A549 treated with Hydrocortisone at 1 μM for 4 hours (cell line): ENCODE measurements around the gene PGM1. TPM values are rescaled to one million over a fixed set of nuclear protein-coding genes. Genes with fewer than 3 reads are reported as not detected.

Experiments
- total RNA-seq: library from RNA; stranded (reverse); fragments of 200-300 nt; extraction: Qiagen RNA extraction; gene quantifications from 5 replicates; pipeline ENCODE4 v1.2.3, GENCODE V29; 2022

The PGM1 gene
- total RNA-seq, result 31.6 to 41.7 TPM (median 36.6 TPM) in 5 replicates

GRCh38 chr1:63593303-63593885, at the start of gene PGM1:
Gene PGM1, plus strand, starts transcription at chr1:63593411. Its CDS starts 78 bp downstream, at chr1:63593489.

Other genes starting within 250 kb of the PGM1 start
- gene ALG6, start 225.8 kb upstream of the PGM1 start, total RNA-seq, result 5.1 to 6.1 TPM (median 5.7 TPM) in 5 replicates
- gene ITGB3BP, start 70.2 kb upstream of the PGM1 start, total RNA-seq, result 21.0 to 27.4 TPM (median 22.6 TPM) in 5 replicates
- 2.1 to 3.5 TPM (median 3.0 TPM) in 5 replicates for gene EFCAB7, start 69.9 kb upstream of the PGM1 start, total RNA-seq
- gene ROR1, start 180.6 kb downstream of the PGM1 start, total RNA-seq, result 7.6 to 11.4 TPM (median 8.4 TPM) in 5 replicates